Measurements from ENCODE around the gene ADCY3.

ADCY3 gene

GRCh38 chr2:24926602-24927252, 6.7 kb upstream of the ADCY3 start:
- no peak for DNase-seq (ENCODE audit: low read depth)
- H3K4me3 ChIP-seq (ENCODE audit: low read depth, low read length), result no peak overlapping the region; the same call in 1 of the 2 replicates
- TF ChIP-seq, protein P1, sequence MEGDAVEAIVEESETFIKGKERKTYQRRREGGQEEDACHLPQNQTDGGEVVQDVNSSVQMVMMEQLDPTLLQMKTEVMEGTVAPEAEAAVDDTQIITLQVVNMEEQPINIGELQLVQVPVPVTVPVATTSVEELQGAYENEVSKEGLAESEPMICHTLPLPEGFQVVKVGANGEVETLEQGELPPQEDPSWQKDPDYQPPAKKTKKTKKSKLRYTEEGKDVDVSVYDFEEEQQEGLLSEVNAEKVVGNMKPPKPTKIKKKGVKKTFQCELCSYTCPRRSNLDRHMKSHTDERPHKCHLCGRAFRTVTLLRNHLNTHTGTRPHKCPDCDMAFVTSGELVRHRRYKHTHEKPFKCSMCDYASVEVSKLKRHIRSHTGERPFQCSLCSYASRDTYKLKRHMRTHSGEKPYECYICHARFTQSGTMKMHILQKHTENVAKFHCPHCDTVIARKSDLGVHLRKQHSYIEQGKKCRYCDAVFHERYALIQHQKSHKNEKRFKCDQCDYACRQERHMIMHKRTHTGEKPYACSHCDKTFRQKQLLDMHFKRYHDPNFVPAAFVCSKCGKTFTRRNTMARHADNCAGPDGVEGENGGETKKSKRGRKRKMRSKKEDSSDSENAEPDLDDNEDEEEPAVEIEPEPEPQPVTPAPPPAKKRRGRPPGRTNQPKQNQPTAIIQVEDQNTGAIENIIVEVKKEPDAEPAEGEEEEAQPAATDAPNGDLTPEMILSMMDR (IDR thresholded peaks at IDR 0.05; ENCODE audit: low read depth, low read length, missing control alignments), result no peak

- TF ChIP-seq, protein P1 (IDR thresholded peaks at IDR 0.05; ENCODE audit: low read depth, low read length, missing control alignments), result no peak
- no peak for DNase-seq (ENCODE audit: low read depth)
- H3K4me3 ChIP-seq (ENCODE audit: low read depth, low read length), result no peak overlapping the region
Measured at GRCh38 chr2:24926220-24926601, 6.2 kb upstream of the ADCY3 start.

DNA sequence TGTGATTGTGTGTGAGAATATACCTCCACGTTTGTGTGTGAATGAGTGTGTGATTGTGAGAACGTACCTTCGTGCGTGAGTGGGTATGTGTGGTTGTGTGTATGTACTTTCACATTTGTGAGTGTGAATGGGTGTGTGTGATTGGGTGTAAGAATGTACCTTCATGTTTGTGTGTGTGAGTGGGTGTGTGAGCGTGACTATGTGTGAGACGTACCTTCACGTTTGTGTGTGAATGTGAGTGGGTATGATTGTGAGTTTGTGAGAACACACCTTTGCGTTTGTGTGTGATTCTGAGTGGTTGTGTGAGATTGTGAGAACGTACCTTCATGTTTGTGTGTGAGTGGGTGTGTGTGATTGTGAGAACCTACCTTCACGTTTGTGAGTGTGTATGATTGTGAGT, 5.8 kb upstream of the ADCY3 start:
- TF ChIP-seq, protein P1 (IDR thresholded peaks at IDR 0.05; ENCODE audit: low read depth, low read length, missing control alignments), result no peak
- no peak for DNase-seq (ENCODE audit: low read depth)
- H3K4me3 ChIP-seq (ENCODE audit: low read depth, low read length), result no peak overlapping the region

- no peak for DNase-seq (ENCODE audit: low read depth)
- H3K4me3 ChIP-seq (ENCODE audit: low read depth, low read length), result no peak overlapping the region
Measured at GRCh38 chr2:24924732-24925131, 4.7 kb upstream of the ADCY3 start.

DNA sequence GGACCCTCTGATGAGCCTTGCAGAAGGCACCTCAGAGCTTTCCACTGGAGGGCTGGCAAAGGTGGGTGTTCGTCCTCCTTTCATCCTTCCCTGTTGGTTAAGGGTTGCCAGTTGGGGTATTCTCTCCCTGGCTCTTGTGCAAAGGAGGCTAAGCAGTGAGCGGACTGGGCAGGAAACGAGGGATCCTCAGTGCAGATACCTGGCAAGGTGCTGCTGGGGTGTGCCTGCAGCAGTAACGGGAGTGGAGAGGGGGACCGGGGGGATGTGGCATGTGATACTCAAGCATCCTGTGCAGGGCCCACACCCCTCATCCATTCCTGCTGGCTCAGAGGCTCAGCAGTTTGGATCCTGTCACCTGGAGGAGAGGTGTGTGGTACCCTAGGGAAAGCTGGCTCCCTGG, 4.2 kb upstream of the ADCY3 start:
- H3K4me3 ChIP-seq (ENCODE audit: low read depth, low read length), result no peak overlapping the region
- no peak for DNase-seq (ENCODE audit: low read depth)
- TF ChIP-seq, protein P1 (IDR thresholded peaks at IDR 0.05; ENCODE audit: low read depth, low read length, missing control alignments), result no peak

More at GRCh38 chr2:24924732-24925131, 4.7 kb upstream of the ADCY3 start:
- TF ChIP-seq, protein P1 (IDR thresholded peaks at IDR 0.05; ENCODE audit: low read depth, low read length, missing control alignments), result no peak

GRCh38 chr2:24923106-24923505, 3.1 kb upstream of the ADCY3 start:
- H3K4me3 ChIP-seq (ENCODE audit: low read depth, low read length), result no peak overlapping the region
- TF ChIP-seq, protein P1 (IDR thresholded peaks at IDR 0.05; ENCODE audit: low read depth, low read length, missing control alignments), result no peak
- DNase-seq (ENCODE audit: low read depth), result no peak

DNA sequence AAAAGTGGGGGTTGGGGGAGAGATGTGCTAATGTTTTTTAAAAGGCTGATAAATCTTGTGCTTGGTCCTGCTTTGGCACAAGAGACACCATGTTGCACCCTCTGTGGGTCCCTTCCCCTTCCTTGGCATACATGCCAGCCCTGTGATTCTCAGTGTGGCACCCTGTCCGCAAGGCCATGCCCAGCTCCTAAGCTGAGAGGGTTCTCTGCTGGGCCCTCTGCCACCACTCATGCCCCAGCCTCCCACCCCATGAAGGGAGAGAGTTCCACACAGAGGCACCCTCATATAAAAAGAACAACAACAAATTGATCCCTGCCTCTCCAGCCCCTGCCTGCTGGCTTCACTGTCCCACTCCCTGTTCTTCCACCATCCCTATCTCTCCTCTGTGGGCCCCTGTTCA, 2.5 kb upstream of the ADCY3 start:
- TF ChIP-seq, protein P1 (IDR thresholded peaks at IDR 0.05; ENCODE audit: low read depth, low read length, missing control alignments), result no peak
- DNase-seq (ENCODE audit: low read depth), result no peak
- H3K4me3 ChIP-seq (ENCODE audit: low read depth, low read length), result no peak overlapping the region

Measured in GM12864 (cell line).